Loucy (cell line): ENCODE data around the gene ITPKB.

ENCODE experiments used
- EZH2phosphoT487 ChIP-seq: fragments of 200-600 bp; IDR thresholded peaks from 2 replicates; pipeline ENCODE4 v1.6.1; 2018; ENCODE audit warnings: antibody characterized with exemption, mild to moderate bottlenecking, moderate library complexity, borderline replicate concordance
- TF ChIP-seq, protein P1 (sequence below): fragments of 200-600 bp; sonication (generic); conservative IDR thresholded peaks from 2 replicates; pipeline ENCODE4 v1.5.1; 2014; ENCODE audit warnings: mild to moderate bottlenecking, antibody characterized with exemption, low read length

DNA sequence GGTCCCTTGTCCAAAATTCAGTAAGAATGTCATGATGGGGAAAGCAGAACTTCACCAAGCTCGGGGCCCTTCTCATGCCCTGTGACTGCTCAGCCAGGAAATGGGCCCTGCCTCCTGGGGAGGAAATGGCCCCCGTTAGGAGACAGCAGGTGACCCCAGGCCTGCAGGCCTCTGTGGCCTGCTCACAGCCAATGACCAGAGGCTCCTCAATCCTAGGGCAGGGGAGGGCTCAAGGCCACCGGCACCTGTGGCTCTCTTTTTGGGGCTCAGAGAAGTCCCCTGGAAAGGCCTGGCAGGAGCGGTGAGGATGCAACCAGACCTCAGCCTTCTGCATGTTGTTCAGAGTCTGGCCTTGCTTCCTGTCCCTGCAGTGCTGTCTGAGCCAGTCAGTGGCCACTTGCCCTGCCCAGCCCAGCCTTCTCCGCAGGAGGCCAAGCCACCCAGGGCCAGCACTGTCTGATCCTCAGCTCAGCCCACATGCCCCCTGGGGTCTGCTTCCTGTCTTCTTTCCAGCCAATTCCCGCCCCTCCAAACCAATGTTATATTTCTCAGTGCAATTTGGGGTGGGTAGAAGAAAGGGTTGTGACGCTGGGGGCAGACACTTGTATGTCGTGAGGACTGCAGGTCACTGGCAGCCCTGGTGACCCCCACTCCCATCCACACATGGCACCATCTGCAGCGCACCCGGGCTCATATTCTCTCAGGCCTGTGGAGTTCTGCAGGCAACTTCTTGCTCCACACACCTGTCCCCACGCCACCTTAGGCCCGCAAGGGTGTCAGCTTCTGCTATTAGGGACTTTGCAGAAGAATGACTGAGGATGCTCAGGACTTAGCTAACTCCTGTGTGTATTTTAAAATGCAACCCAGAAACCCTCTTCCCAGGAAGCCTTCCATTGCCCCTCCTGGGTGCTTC is 83.6 kb downstream of the ITPKB start:
- TF ChIP-seq, protein P1, sequence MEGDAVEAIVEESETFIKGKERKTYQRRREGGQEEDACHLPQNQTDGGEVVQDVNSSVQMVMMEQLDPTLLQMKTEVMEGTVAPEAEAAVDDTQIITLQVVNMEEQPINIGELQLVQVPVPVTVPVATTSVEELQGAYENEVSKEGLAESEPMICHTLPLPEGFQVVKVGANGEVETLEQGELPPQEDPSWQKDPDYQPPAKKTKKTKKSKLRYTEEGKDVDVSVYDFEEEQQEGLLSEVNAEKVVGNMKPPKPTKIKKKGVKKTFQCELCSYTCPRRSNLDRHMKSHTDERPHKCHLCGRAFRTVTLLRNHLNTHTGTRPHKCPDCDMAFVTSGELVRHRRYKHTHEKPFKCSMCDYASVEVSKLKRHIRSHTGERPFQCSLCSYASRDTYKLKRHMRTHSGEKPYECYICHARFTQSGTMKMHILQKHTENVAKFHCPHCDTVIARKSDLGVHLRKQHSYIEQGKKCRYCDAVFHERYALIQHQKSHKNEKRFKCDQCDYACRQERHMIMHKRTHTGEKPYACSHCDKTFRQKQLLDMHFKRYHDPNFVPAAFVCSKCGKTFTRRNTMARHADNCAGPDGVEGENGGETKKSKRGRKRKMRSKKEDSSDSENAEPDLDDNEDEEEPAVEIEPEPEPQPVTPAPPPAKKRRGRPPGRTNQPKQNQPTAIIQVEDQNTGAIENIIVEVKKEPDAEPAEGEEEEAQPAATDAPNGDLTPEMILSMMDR = no peak
- TF ChIP-seq EZH2phosphoT487 = no peak
